HG03025 (cell line): ENCODE results near the gene PRKAG1.

ENCODE experiments used
- ATAC-seq: cut with Tn5 transposase; IDR thresholded peaks from one replicate; pipeline ENCODE4 v1.9.1; 2021; ENCODE audit warnings: mild to moderate bottlenecking, moderate library complexity; ENCODE audit not compliant: unreplicated experiment, low FRiP score

Gene PRKAG1

GRCh38 chr12:49032679-49033447 lies 14.3 kb upstream of the PRKAG1 start:
- no peak for ATAC-seq

GRCh38 chr12:49032276-49032675 lies 13.7 kb upstream of the PRKAG1 start:
- ATAC-seq = no peak

- ATAC-seq = no peak
Observed at GRCh38 chr12:49031573-49032161, 13.1 kb upstream of the PRKAG1 start.

GRCh38 chr12:49030714-49031572 lies 12.4 kb upstream of the PRKAG1 start:
- no peak for ATAC-seq

- no peak for ATAC-seq
Observed at GRCh38 chr12:49030119-49030518, 11.5 kb upstream of the PRKAG1 start.

- no peak for ATAC-seq
Observed at GRCh38 chr12:49028666-49029275, 10.2 kb upstream of the PRKAG1 start.

GRCh38 chr12:49027846-49028555 lies 9.4 kb upstream of the PRKAG1 start:
- no peak for ATAC-seq

- ATAC-seq = no peak
Observed at GRCh38 chr12:49026678-49027480, 8.3 kb upstream of the PRKAG1 start.

GRCh38 chr12:49026101-49026500 lies 7.5 kb upstream of the PRKAG1 start:
- ATAC-seq = no peak

- ATAC-seq = no peak
Observed at GRCh38 chr12:49025463-49025862, 6.9 kb upstream of the PRKAG1 start.

GRCh38 chr12:49024543-49024942 lies 6.0 kb upstream of the PRKAG1 start:
- no peak for ATAC-seq

GRCh38 chr12:49023812-49024211 lies 5.2 kb upstream of the PRKAG1 start:
- ATAC-seq = no peak

GRCh38 chr12:49022558-49023178 lies 4.1 kb upstream of the PRKAG1 start:
- no peak for ATAC-seq

- ATAC-seq = no peak
Observed at GRCh38 chr12:49021292-49021915, 2.8 kb upstream of the PRKAG1 start.

GRCh38 chr12:49020441-49020840 lies 1.9 kb upstream of the PRKAG1 start:
- no peak for ATAC-seq

- no peak for ATAC-seq
Observed at GRCh38 chr12:49019443-49020324, 1.1 kb upstream of the PRKAG1 start.

- ATAC-seq = peak; percentile 9
Observed at GRCh38 chr12:49019120-49019430, 499 bp upstream of the PRKAG1 start.

GRCh38 chr12:49017891-49018260 lies 700 bp downstream of the PRKAG1 start:
- ATAC-seq = peak; percentile 16
